ENCODE data around the gene NFYC.

NFYC gene

GRCh38 chr1:40789661-40790430, 98.3 kb downstream of the NFYC start:
- Histone ChIP-seq H3K4me3 (ENCODE audit: low read depth, low read length) (no peak overlapping the region), H3K27ac (no peak overlapping the region), H3K36me3 (replicated peaks) (no peaks in the 10 kb centered on the region), H3K27me3 (replicated peaks) (peaks cover 2% of the 10 kb centered on the region)
- no peak for TF ChIP-seq CTCF (IDR thresholded peaks at IDR 0.05; ENCODE audit: low read depth, low read length, missing control alignments)
- in situ Hi-C loops (cut with HindIII; ENCODE audit: low pct_ligation_motif_present, low sequenced_read_pairs) = no loop called here
- DNase-seq = no peak

GRCh38 chr1:40792036-40792435, 100.5 kb downstream of the NFYC start:
- no peak for TF ChIP-seq CTCF (IDR thresholded peaks at IDR 0.05; ENCODE audit: low read depth, low read length, missing control alignments)
- Histone ChIP-seq H3K27ac (no peak overlapping the region), H3K36me3 (replicated peaks) (no peaks in the 10 kb centered on the region), H3K4me3 (ENCODE audit: low read depth, low read length) (no peak overlapping the region), H3K27me3 (replicated peaks) (peaks cover 2% of the 10 kb centered on the region)
- in situ Hi-C loops (cut with HindIII; ENCODE audit: low pct_ligation_motif_present, low sequenced_read_pairs) = no loop called here
- no peak for DNase-seq

GRCh38 chr1:40793617-40794016, 102.1 kb downstream of the NFYC start:
- no peak for DNase-seq
- H3K27ac ChIP-seq = no peak overlapping the region
- H3K4me3 ChIP-seq (ENCODE audit: low read depth, low read length) = no peak overlapping the region
- peaks cover 2% of the 10 kb centered on the region for H3K27me3 ChIP-seq (replicated peaks)
- H3K36me3 ChIP-seq (replicated peaks) = no peaks in the 10 kb centered on the region
- TF ChIP-seq CTCF (IDR thresholded peaks at IDR 0.05; ENCODE audit: low read depth, low read length, missing control alignments) = no peak
- in situ Hi-C loops (cut with HindIII; ENCODE audit: low pct_ligation_motif_present, low sequenced_read_pairs) = no loop called here

- no peak for TF ChIP-seq CTCF (IDR thresholded peaks at IDR 0.05; ENCODE audit: low read depth, low read length, missing control alignments)
- no peak overlapping the region for H3K4me3 ChIP-seq (ENCODE audit: low read depth, low read length)
These were observed 102.5 kb downstream of the NFYC start for GRCh38 chr1:40794048-40794447.

GRCh38 chr1:40794974-40795715, 103.6 kb downstream of the NFYC start:
- no peak for TF ChIP-seq CTCF (IDR thresholded peaks at IDR 0.05; ENCODE audit: low read depth, low read length, missing control alignments)
- no peak for DNase-seq
- Histone ChIP-seq H3K27me3 (replicated peaks) (peaks cover 2% of the 10 kb centered on the region), H3K27ac (no peak overlapping the region), H3K36me3 (replicated peaks) (no peaks in the 10 kb centered on the region), H3K4me3 (ENCODE audit: low read depth, low read length) (no peak overlapping the region)
- in situ Hi-C loops (cut with HindIII; ENCODE audit: low pct_ligation_motif_present, low sequenced_read_pairs) = no loop called here

More at GRCh38 chr1:40794048-40794447, 102.5 kb downstream of the NFYC start:
- H3K36me3 ChIP-seq (replicated peaks) = no peaks in the 10 kb centered on the region
- DNase-seq = no peak
- peaks cover 2% of the 10 kb centered on the region for H3K27me3 ChIP-seq (replicated peaks)
- no peak overlapping the region for H3K27ac ChIP-seq
- in situ Hi-C loops (cut with HindIII; ENCODE audit: low pct_ligation_motif_present, low sequenced_read_pairs) = no loop called here

Data from brain microvascular endothelial cell (primary cell).